Testis (tissue), 3 donors: ENCODE data around the gene SLX4IP. TPM values are rescaled to one million over a fixed set of nuclear protein-coding genes. Genes with fewer than 3 reads are reported as not detected.

ENCODE experiments used
- DNase-seq: peaks from one replicate; pipeline ENCODE4 v3.0.0-alpha.2; 2019
- H3K27ac ChIP-seq, 2 donors: fragments of 200-600 bp; sonication (generic); one replicate each; pipeline ENCODE4 v1.5.1; 2019
- H3K27me3 ChIP-seq: fragments of 200-600 bp; sonication (generic); one replicate; pipeline ENCODE4 v1.5.1; 2019
- H3K36me3 ChIP-seq: fragments of 200-600 bp; sonication (generic); one replicate; pipeline ENCODE4 v1.5.1; 2017; ENCODE audit warnings: low read depth; ENCODE audit errors: missing control alignments
- H3K4me1 ChIP-seq: fragments of 200-600 bp; sonication (generic); one replicate; pipeline ENCODE4 v1.5.1; 2019
- H3K4me3 ChIP-seq, 2 donors: fragments of 200-600 bp; sonication (generic); one replicate each; pipeline ENCODE4 v1.5.1; 2017 to 2019
- H3K9me3 ChIP-seq: fragments of 200-600 bp; sonication (generic); one replicate; pipeline ENCODE4 v1.5.1; 2017
- CTCF ChIP-seq, 3 experiments: fragments of 450-650 bp in 2 of 3; fragments of 200-600 bp in 1 of 3; sonication (generic) in 1 of 3; IDR thresholded peaks; one replicate each; pipeline ENCODE4 v1.5.1; 2016 to 2019; ENCODE audit warnings: antibody characterized with exemption in 3 of 3, mild to moderate bottlenecking in 2 of 3, moderate library complexity in 1 of 3
- POLR2A ChIP-seq: fragments of 450-650 bp; IDR thresholded peaks from one replicate; pipeline ENCODE4 v1.6.1; 2017; ENCODE audit warnings: antibody characterized with exemption, mild to moderate bottlenecking, moderate library complexity
- WGBS, 2 donors: methylation state at CpG; one replicate each; pipeline ENCODE4 v1.1.5; 2018; 5-methylcytosine and 5-hydroxymethylcytosine counted together
- intact Hi-C: fragments of 100-400 bp; cut with DNase I; formaldehyde crosslinking; loops from one replicate; pipeline ENCODE4 v1.15.1; 2023; ENCODE audit warnings: low total_unique reads
- polyA plus RNA-seq: library from polyadenylated mRNA; stranded (reverse); fragments of 350-450 nt; fragmentation: Illumina TruSeq; extraction: RNeasy Lipid Tissue Mini Kit (QIAGEN cat#74804); gene quantifications from one replicate; pipeline ENCODE4 v1.2.3, GENCODE V29; 2014; ENCODE audit warnings: low read depth, low replicate concordance; ENCODE audit not compliant: insufficient read depth
- total RNA-seq, 2 donors: library from RNA; depleted of rRNA; stranded (reverse); fragments of >200 nt; gene quantifications; one replicate each; pipeline ENCODE4 v1.2.3, GENCODE V29; 2016

SLX4IP gene
- total and polyA plus RNA-seq, 3 donors from 2014 or later: 3.8 to 10.8 (median 9.7) TPM

GRCh38 chr20:10629946-10630650 is 195.0 kb downstream of the SLX4IP start:
- Histone ChIP-seq H3K9me3 (no peaks in the 10 kb centered on the region), H3K27me3 (no peaks in the 10 kb centered on the region), H3K27ac (no peak overlapping the region), H3K4me3 (no peak overlapping the region), H3K36me3 (no peaks in the 10 kb centered on the region), H3K4me1 (peaks cover 4% of the 10 kb centered on the region)
- intact Hi-C loops: no loop called here
- no peak for DNase-seq
- 72 to 82% methylated on average over 9 of the region's 9 CpGs for whole genome bisulfite sequencing, 2 donors
- no peak for TF ChIP-seq CTCF (IDR thresholded peaks at IDR 0.05)
- no peak for TF ChIP-seq POLR2A

GRCh38 chr20:10631126-10631525 is 196.0 kb downstream of the SLX4IP start:
- Histone ChIP-seq H3K9me3 (no peaks in the 10 kb centered on the region), H3K36me3 (no peaks in the 10 kb centered on the region), H3K4me3 (no peak overlapping the region), H3K27ac (no peak overlapping the region), H3K27me3 (no peaks in the 10 kb centered on the region), H3K4me1 (peaks cover 9% of the 10 kb centered on the region)
- WGBS, 2 donors: 78 to 84% methylated on average over 4 of the region's 4 CpGs
- DNase-seq: no peak
- TF ChIP-seq CTCF (IDR thresholded peaks at IDR 0.05) (no peak), POLR2A (no peak)
- intact Hi-C loops: no loop called here

- no peak overlapping the region for H3K27ac ChIP-seq
- H3K4me1 ChIP-seq: peaks cover 12% of the 10 kb centered on the region
- no peak overlapping the region for H3K4me3 ChIP-seq
- no peak for TF ChIP-seq CTCF (IDR thresholded peaks at IDR 0.05)
- no peak for TF ChIP-seq POLR2A
- 78 to 82% methylated on average over 13 of the region's 13 CpGs for WGBS, 2 donors
- DNase-seq: no peak
- H3K36me3 ChIP-seq: no peaks in the 10 kb centered on the region
- H3K27me3 ChIP-seq: no peaks in the 10 kb centered on the region
- intact Hi-C loops: no loop called here
- no peaks in the 10 kb centered on the region for H3K9me3 ChIP-seq
These were observed 197.8 kb downstream of the SLX4IP start for GRCh38 chr20:10632721-10633509.

- no peaks in the 10 kb centered on the region for H3K36me3 ChIP-seq
- no peak overlapping the region for H3K27ac ChIP-seq
- H3K4me1 ChIP-seq: peaks cover 12% of the 10 kb centered on the region
- DNase-seq: no peak
- H3K9me3 ChIP-seq: no peaks in the 10 kb centered on the region
- WGBS, 2 donors: 82 to 91% methylated on average over 5 of the region's 5 CpGs
- H3K4me3 ChIP-seq: no peak overlapping the region
- H3K27me3 ChIP-seq: no peaks in the 10 kb centered on the region
- TF ChIP-seq POLR2A: no peak
- no peak for TF ChIP-seq CTCF (IDR thresholded peaks at IDR 0.05)
- intact Hi-C loops: no loop called here
These were observed 198.6 kb downstream of the SLX4IP start for GRCh38 chr20:10633718-10634117.
